Stomach (tissue), 9 donors: ENCODE data around the gene CD160. TPM values are rescaled to one million over a fixed set of nuclear protein-coding genes. Genes with fewer than 3 reads are reported as not detected.
A peak's percentile ranks its signal among the peaks of the same experiment; 100 is the strongest.
"Not testable (repeated sequence)": the region's sequence is repeated elsewhere in the genome, so short reads cannot be mapped to it uniquely, and the experiment has no call there.

Experiments used
- DNase-seq, 2 donors: peaks; one replicate each; pipeline versions ENCODE4 v3.0.0 to v3.0.0-alpha.2; 2013 to 2019
- H3K27ac ChIP-seq, 5 donors: fragments of 200-600 bp in 4 of 5; sonication (generic) in 4 of 5; one replicate each; pipeline ENCODE4 v1.5.1; 2013 to 2019; ENCODE audit warnings: mild to moderate bottlenecking in 1 of 5, moderate library complexity in 1 of 5
- H3K27me3 ChIP-seq, 3 donors: fragments of 200-600 bp; sonication (generic); one replicate each; pipeline ENCODE4 v1.5.1; 2017 to 2019; ENCODE audit warnings: mixed run types in 1 of 3
- H3K36me3 ChIP-seq, 4 donors: fragments of 200-600 bp; sonication (generic); 1 replicate in 3 of 4; 2 replicates in 1 of 4; pipeline ENCODE4 v1.5.1; 2016 to 2019
- H3K4me1 ChIP-seq, 4 donors: fragments of 200-600 bp; sonication (generic); one replicate each; pipeline ENCODE4 v1.5.1; 2016 to 2019
- H3K4me3 ChIP-seq, 4 donors: fragments of 200-600 bp; sonication (generic) in 3 of 4; one replicate each; pipeline ENCODE4 v1.5.1; 2016 to 2019; ENCODE audit warnings: mild to moderate bottlenecking in 1 of 4
- H3K9me3 ChIP-seq, 4 donors: fragments of 200-600 bp; sonication (generic); one replicate each; pipeline ENCODE4 v1.5.1; 2016 to 2019
- EP300 ChIP-seq: sonication (generic); formaldehyde crosslinking; IDR thresholded peaks from one replicate; pipeline ENCODE4 v1.6.1; 2017; ENCODE audit warnings: antibody characterized with exemption
- POLR2A ChIP-seq, 4 donors: fragments of 450-650 bp; IDR thresholded peaks; one replicate each; pipeline ENCODE4 v1.6.1; 2016; ENCODE audit warnings: antibody characterized with exemption in 4 of 4, control low read depth in 2 of 4, mild to moderate bottlenecking in 1 of 4, moderate library complexity in 1 of 4
- POLR2AphosphoS5 ChIP-seq, 3 donors: sonication (generic); formaldehyde crosslinking; IDR thresholded peaks; one replicate each; pipeline ENCODE4 v1.6.1; 2016; ENCODE audit warnings: antibody characterized with exemption in 3 of 3
- WGBS, 5 donors: extraction: QIAGEN DNeasy Blood & Tissue Kit in 3 of 5; methylation state at CpG; one replicate each; pipeline versions ENCODE4 v1.1.5 to v1.1.7; 2013 to 2018; 5-methylcytosine and 5-hydroxymethylcytosine counted together
- intact Hi-C: fragments of 100-400 bp; cut with DNase I; formaldehyde crosslinking; loops from one replicate; pipeline ENCODE4 v1.15.1; 2023; ENCODE audit warnings: low total_unique reads
- polyA plus RNA-seq, 3 donors: library from polyadenylated mRNA; stranded (reverse); fragments of 200-250 nt; gene quantifications; one replicate each; pipeline ENCODE4 v1.2.3, GENCODE V29; 2013
- total RNA-seq, 5 donors: library from RNA; depleted of rRNA; stranded (reverse); fragments of >200 nt; gene quantifications; one replicate each; pipeline versions ENCODE4 v1.1.0 to v1.2.3, GENCODE V29; 2014 to 2016
- TF ChIP-seq, protein P1 (sequence below), 7 experiments: fragments of 450-650 bp in 4 of 7; fragments of 200-600 bp in 3 of 7; sonication (generic) in 3 of 7; IDR thresholded peaks; one replicate each; pipeline ENCODE4 v1.5.1; 2016 to 2019; ENCODE audit warnings: antibody characterized with exemption in 7 of 7, control low read depth in 2 of 7, mild to moderate bottlenecking in 1 of 7
- donor health status: healthy with polysubstance abuse.
- donor health status: Bipolar disorder and iron deficiency.
- donor health status: healthy.

CD160 gene
- total and polyA plus RNA-seq, 8 donors = 0.25 to 4.8 (median 0.37) TPM; not detected in 5

DNA sequence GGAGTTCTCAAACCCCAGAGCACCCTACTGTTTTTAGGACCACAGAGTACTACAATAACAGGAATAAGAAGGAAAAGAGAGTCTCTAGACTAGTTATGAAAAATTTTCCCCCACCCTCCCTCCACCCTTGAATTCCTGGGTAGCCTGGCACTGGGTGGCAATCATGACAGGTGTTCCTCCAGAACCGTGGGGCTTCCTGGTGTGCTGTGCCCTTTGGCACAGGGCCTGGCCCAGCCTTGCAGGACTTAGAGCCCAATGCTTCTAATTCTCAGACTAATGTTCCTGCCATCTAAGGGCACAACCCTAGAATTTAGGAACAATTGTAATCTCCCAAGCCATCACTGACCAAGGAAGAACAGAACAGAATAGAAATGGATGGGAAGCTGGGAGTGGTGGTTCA, 1.5 kb upstream of the CD160 start:
- no peak overlapping the region for H3K27ac ChIP-seq
- peaks cover 10 to 23% (median 14%) of the 10 kb centered on the region in 4 donors for H3K4me1 ChIP-seq
- no peak for DNase-seq
- H3K27me3 ChIP-seq = peaks cover 0 to 10% (median 0%) of the 10 kb centered on the region in 3 donors
- intact Hi-C loops = no loop called here
- H3K9me3 ChIP-seq = no peaks in the 10 kb centered on the region
- TF ChIP-seq EP300 (no peak), POLR2AphosphoS5 (IDR thresholded peaks at IDR 0.05) (no peak), POLR2A (IDR thresholded peaks at IDR 0.05) (no peak)
- TF ChIP-seq, protein P1, sequence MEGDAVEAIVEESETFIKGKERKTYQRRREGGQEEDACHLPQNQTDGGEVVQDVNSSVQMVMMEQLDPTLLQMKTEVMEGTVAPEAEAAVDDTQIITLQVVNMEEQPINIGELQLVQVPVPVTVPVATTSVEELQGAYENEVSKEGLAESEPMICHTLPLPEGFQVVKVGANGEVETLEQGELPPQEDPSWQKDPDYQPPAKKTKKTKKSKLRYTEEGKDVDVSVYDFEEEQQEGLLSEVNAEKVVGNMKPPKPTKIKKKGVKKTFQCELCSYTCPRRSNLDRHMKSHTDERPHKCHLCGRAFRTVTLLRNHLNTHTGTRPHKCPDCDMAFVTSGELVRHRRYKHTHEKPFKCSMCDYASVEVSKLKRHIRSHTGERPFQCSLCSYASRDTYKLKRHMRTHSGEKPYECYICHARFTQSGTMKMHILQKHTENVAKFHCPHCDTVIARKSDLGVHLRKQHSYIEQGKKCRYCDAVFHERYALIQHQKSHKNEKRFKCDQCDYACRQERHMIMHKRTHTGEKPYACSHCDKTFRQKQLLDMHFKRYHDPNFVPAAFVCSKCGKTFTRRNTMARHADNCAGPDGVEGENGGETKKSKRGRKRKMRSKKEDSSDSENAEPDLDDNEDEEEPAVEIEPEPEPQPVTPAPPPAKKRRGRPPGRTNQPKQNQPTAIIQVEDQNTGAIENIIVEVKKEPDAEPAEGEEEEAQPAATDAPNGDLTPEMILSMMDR (IDR thresholded peaks at IDR 0.05) = no peak
- no peak overlapping the region for H3K4me3 ChIP-seq
- 25 to 58% (median 29%) methylated on average over 1 of the region's 1 CpG for WGBS, 5 donors
- no peaks in the 10 kb centered on the region for H3K36me3 ChIP-seq

GRCh38 chr1:145718465-145718864, 834 bp upstream of the CD160 start:
- WGBS, 5 donors = 93 to 98% (median 95%) methylated on average over 5 of the region's 5 CpGs
- not testable (repeated sequence) for H3K36me3 ChIP-seq

DNA sequence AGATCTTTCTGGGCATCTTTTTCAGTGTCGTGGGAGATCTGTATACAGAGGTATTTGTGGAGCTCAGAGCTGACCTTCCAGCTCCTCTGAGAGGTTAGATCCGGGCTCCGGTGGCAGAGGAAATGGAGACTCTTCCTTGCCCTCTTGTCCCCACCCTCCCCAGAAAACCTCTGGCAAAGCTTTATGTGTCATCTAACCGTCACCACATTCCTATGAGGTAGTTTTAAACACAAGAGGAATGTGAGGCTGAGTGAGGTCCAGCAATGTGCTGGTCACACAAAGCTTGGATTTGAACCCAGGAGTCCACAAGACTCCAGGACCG, 1.2 kb downstream of the CD160 start:
- H3K4me3 ChIP-seq = peak overlapping the region; percentile 28 to 39 (median 32)
- H3K9me3 ChIP-seq = no peaks in the 10 kb centered on the region
- intact Hi-C loops = no loop called here
- DNase-seq = no peak
- no peak overlapping the region for H3K27ac ChIP-seq
- no peaks in the 10 kb centered on the region for H3K36me3 ChIP-seq
- H3K27me3 ChIP-seq = peaks cover 0 to 10% (median 0%) of the 10 kb centered on the region in 3 donors
- TF ChIP-seq, protein P1 (IDR thresholded peaks at IDR 0.05) = no peak
- TF ChIP-seq POLR2AphosphoS5 (IDR thresholded peaks at IDR 0.05) = no peak
- TF ChIP-seq EP300 = no peak
- no peak for TF ChIP-seq POLR2A (IDR thresholded peaks at IDR 0.05)
- 42 to 63% (median 57%) methylated on average over 4 to 5 of the region's 5 CpGs for WGBS, 5 donors
- H3K4me1 ChIP-seq = peaks cover 10 to 20% (median 14%) of the 10 kb centered on the region in 4 donors

More at GRCh38 chr1:145718465-145718864, 834 bp upstream of the CD160 start:
- DNase-seq, intact Hi-C loops, H3K9me3 ChIP-seq, H3K27ac ChIP-seq, H3K4me3 ChIP-seq: not testable (repeated sequence)
- Histone ChIP-seq H3K27me3 (peaks cover 0 to 10% (median 0%) of the 10 kb centered on the region in 3 donors), H3K4me1 (peaks cover 10 to 23% (median 14%) of the 10 kb centered on the region in 4 donors)

DNA sequence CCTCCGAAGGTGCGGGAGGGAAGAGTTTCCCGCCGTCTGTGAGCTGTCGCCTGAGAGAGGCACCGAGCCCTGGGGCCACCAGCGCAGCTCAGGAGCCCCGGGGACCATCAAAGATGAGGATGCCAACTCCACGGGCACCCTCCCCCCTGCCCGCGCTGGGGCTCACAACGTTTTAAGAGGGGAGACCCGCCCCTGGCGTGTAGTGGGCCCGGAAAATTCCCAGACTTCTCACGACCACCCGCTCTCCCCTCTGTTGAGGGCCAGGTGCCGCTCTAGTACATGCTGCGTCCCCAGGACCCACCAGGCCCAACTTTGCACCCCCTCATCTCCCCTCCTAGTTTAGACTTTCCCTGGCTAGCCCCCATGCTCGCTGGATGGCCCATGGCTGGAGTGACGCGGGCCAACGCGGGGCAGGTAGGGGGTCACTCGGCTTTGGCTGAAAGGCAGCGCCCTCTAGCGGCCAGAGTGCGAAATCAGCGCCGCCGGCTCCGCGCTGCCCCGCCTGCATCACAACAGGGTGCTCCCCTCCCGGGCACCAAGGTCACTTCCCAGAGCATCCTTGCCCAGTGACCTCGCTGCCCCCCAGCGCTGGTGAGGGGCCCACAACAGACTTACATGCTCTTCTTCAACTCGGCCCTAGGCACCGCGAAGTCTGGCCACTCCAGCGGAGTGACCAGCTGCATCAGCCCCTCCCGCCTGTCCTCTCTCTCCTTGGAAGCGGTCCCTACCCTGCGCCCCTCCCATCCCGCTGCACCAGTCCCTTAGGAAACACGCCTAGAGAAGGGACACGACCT, 1.8 kb downstream of the CD160 start:
- 6 to 14% (median 8%) methylated on average over 14 to 47 of the region's 47 CpGs for WGBS, 5 donors
- intact Hi-C loops = no loop called here
- peaks cover 0 to 10% (median 0%) of the 10 kb centered on the region in 3 donors for H3K27me3 ChIP-seq
- no peaks in the 10 kb centered on the region for H3K36me3 ChIP-seq
- no peak overlapping the region for H3K27ac ChIP-seq
- DNase-seq = peak; percentile 77 to 86
- H3K9me3 ChIP-seq = no peaks in the 10 kb centered on the region
- H3K4me1 ChIP-seq = peaks cover 10 to 20% (median 14%) of the 10 kb centered on the region in 4 donors
- peak overlapping the region; percentile 28 to 39 (median 32) for H3K4me3 ChIP-seq
- TF ChIP-seq, protein P1 (IDR thresholded peaks at IDR 0.05) = peak in 5 of 7 experiments; percentile 55 to 94 (median 89)
- peak in 1 of 3 donors; percentile 29 for TF ChIP-seq POLR2AphosphoS5 (IDR thresholded peaks at IDR 0.05)
- no peak for TF ChIP-seq EP300
- no peak for TF ChIP-seq POLR2A (IDR thresholded peaks at IDR 0.05)

DNA sequence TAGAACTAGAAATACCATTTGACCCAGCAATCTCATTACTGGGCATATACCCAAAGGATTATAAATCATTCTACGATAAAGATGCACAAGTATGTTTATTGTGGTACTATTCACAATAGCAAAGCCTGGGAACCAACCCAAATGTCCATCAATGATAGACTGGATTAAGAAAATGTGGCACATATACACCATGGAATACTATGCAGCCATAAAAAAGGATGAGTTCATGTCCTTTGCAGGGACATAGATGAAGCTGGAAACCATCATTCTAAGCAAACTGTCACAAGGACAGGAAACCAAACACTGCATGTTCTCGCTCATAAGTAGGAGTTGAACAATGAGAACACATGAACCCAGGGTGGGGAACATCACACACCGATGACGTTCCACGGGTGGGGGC, 6.9 kb downstream of the CD160 start:
- whole genome bisulfite sequencing, 5 donors = 92 to 99% (median 96%) methylated on average over 5 of the region's 5 CpGs

More for the DNA sequence above, 6.9 kb downstream of the CD160 start:
- H3K27me3 ChIP-seq, H3K36me3 ChIP-seq, H3K9me3 ChIP-seq, intact Hi-C loops, H3K27ac ChIP-seq, H3K4me3 ChIP-seq, DNase-seq, H3K4me1 ChIP-seq: not testable (repeated sequence)
